Heart left ventricle (tissue), 16 donors: ENCODE results near the gene BCL11A. TPM values are rescaled to one million over a fixed set of nuclear protein-coding genes. Genes with fewer than 3 reads are reported as not detected.
A peak's percentile ranks its signal among the peaks of the same experiment; 100 is the strongest.

ENCODE experiments used
- ATAC-seq, 4 donors: fragments of 200-7000 bp; cut with Tn5 transposase; one replicate each; pipeline ENCODE4 v1.9.1; 2020 to 2022; ENCODE audit warnings: moderate library complexity in 4 of 4, mild to moderate bottlenecking in 3 of 4, moderate number of reproducible peaks in 1 of 4
- DNase-seq, 5 donors: peaks; one replicate each; pipeline ENCODE4 v3.0.0-alpha.2; 2020
- H3K27ac ChIP-seq, 12 donors: fragments of 200-600 bp; sonication (generic) in 4 of 12; one replicate each; pipeline versions ENCODE4 v1.5.0 to v1.8.0; 2016 to 2022; ENCODE audit warnings: mild to moderate bottlenecking in 2 of 12
- H3K27me3 ChIP-seq, 9 donors: fragments of 200-600 bp; sonication (generic) in 2 of 9; one replicate each; pipeline versions ENCODE4 v1.5.1 to v1.8.0; 2016 to 2022; ENCODE audit warnings: mild to moderate bottlenecking in 3 of 9
- H3K36me3 ChIP-seq, 9 donors: fragments of 200-600 bp; sonication (generic) in 2 of 9; one replicate each; pipeline versions ENCODE4 v1.5.0 to v1.8.0; 2018 to 2022; ENCODE audit warnings: mild to moderate bottlenecking in 2 of 9
- H3K4me1 ChIP-seq, 12 donors: fragments of 200-600 bp; sonication (generic) in 4 of 12; one replicate each; pipeline versions ENCODE4 v1.5.0 to v1.8.0; 2016 to 2022; ENCODE audit warnings: mild to moderate bottlenecking in 3 of 12
- H3K4me3 ChIP-seq, 12 donors: fragments of 200-600 bp; sonication (generic) in 4 of 12; one replicate each; pipeline versions ENCODE4 v1.5.0 to v1.8.0; 2017 to 2022; ENCODE audit warnings: mild to moderate bottlenecking in 9 of 12, moderate library complexity in 4 of 12
- H3K9me3 ChIP-seq, 12 donors: fragments of 200-600 bp; sonication (generic) in 4 of 12; one replicate each; pipeline versions ENCODE4 v1.5.0 to v1.8.0; 2016 to 2022; ENCODE audit warnings: mild to moderate bottlenecking in 1 of 12
- CTCF ChIP-seq, 12 donors: fragments of 200-600 bp; sonication (generic) in 4 of 12; IDR thresholded peaks; one replicate each; pipeline versions ENCODE4 v1.5.0 to v1.8.0; 2018 to 2022; ENCODE audit warnings: antibody characterized with exemption in 12 of 12, mild to moderate bottlenecking in 5 of 12
- POLR2A ChIP-seq, 2 donors: fragments of 450-650 bp; IDR thresholded peaks; one replicate each; pipeline ENCODE4 v1.6.1; 2017; ENCODE audit warnings: antibody characterized with exemption in 2 of 2, mild to moderate bottlenecking in 2 of 2, moderate library complexity in 2 of 2
- WGBS, 4 donors: extraction: QIAGEN DNeasy Blood & Tissue Kit in 2 of 4; methylation state at CpG; one replicate each; pipeline versions ENCODE4 v1.1.5 to v1.1.7; 2013 to 2018; 5-methylcytosine and 5-hydroxymethylcytosine counted together
- intact Hi-C, 10 donors: fragments of 100-400 bp; cut with DNase I; formaldehyde crosslinking; loops; one replicate each; pipeline versions ENCODE4 v1.11.1 to v1.14.2; 2022
- polyA plus RNA-seq, 2 donors: library from polyadenylated mRNA; stranded (reverse); fragments of 200-250 nt; gene quantifications; one replicate each; pipeline ENCODE4 v1.2.3, GENCODE V29; 2013
- total RNA-seq, 9 donors: library from RNA; depleted of rRNA in 2 of 9; stranded (reverse); fragments of >200 nt in 2 of 9; fragmentation: NEBNext Ultra II Directional in 3 of 9; extraction: Animal tissue kit (Norgen Biotek cat#: 25700) in 3 of 9; gene quantifications; one replicate each; pipeline versions ENCODE4 v1.1.0 to v1.2.4, GENCODE V29; 2016 to 2023
- donor health status: ischemic (EF 13 %, LVEDD 7.1; RV severe dilation, severe dysfunction).
- donor health status: healthy with polysubstance abuse.
- donor health status: DM: no; HTN: yes; CAD: no.
- donor health status: DM: no; HTN: no; CAD: no.
- donor health status: ischemic (EF 25% LVEDD 6.9; RV normal size, moderate dysfunction).
- donor health status: ischemic (EF 25% LVEDD 5.7; RV mildly dilated, moderate dysfunction).
- donor health status: healthy.
- donor health status: DM: yes; HTN: yes; CAD: no.
- donor health status: ischemic (EF 35%, LVEDD 5.7; RV mildly dilated, moderate dysfunction).
- donor health status: nonischemic (EF 11% LVEDD 7.7; RV severe dilation, severe dysfunction).
- donor health status: DM: yes; HTN: yes; CAD: no.
- donor health status: PGD.
- donor health status: ischemic (EF 29% LVEDD 5.4; RV normal size, mild dysfunction).
- donor health status: nonischemic (EF 23%, LVEDD 6.1; RV moderate dilation, normal function).

The BCL11A gene
- total and polyA plus RNA-seq, 11 donors = 5.6 to 31.9 (median 20.2) TPM

DNA sequence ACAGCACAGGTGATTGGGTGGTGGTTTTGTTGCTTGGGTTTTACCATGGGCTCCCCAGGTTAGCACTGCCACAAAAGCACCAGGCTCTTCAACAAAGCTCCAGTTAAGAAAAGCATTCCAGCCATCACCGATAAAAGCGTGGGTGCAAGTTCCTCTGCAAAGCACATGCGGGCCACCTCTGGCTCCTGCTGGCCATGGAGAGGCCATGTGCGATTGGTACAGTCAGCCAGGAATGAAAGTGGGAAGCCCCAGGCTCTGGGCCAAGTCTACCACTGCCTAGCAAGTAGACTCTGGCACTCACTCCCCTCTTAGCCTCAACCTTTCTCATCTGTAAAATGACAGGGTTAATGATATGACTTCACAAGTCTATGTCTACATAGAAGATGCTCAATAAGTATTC, 36.0 kb downstream of the BCL11A start:
- no peak overlapping the region for H3K4me3 ChIP-seq
- peaks cover 0 to 39% (median 15%) of the 10 kb centered on the region in 12 donors for H3K4me1 ChIP-seq
- no peak overlapping the region for H3K27ac ChIP-seq
- peaks cover 0 to 6% (median 0%) of the 10 kb centered on the region in 9 donors for H3K27me3 ChIP-seq
- 75 to 80% (median 79%) methylated on average over 4 of the region's 4 CpGs for WGBS, 4 donors
- intact Hi-C loops = no loop called here
- H3K36me3 ChIP-seq = no peaks in the 10 kb centered on the region
- TF ChIP-seq CTCF (IDR thresholded peaks at IDR 0.05) (no peak), POLR2A (IDR thresholded peaks at IDR 0.05) (no peak)
- ATAC-seq (no peak), DNase-seq (no peak)
- H3K9me3 ChIP-seq = no peaks in the 10 kb centered on the region

DNA sequence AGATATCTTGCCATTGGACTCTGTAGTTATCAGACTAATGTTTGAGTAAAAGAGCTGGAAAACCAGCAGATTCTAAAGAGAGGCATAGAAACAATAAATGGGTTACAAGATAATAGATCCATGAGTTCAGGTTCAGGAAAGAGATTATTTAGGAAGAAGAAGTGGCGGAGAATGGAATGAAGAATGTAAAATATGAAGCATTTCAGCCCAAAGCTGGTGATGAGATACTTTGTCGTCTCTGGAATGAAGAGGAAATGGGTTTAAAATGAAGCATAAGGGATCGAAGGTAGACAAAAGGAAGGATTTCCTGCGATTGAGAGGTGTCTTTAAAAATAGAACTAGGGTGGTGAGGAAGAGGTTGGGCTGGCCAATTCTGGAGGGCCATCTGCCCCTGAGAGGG, 36.6 kb downstream of the BCL11A start:
- DNase-seq = no peak
- Histone ChIP-seq H3K27ac (no peak overlapping the region), H3K4me1 (peaks cover 0 to 35% (median 14%) of the 10 kb centered on the region in 12 donors), H3K4me3 (no peak overlapping the region), H3K36me3 (no peaks in the 10 kb centered on the region), H3K9me3 (no peaks in the 10 kb centered on the region), H3K27me3 (peaks cover 0 to 6% (median 0%) of the 10 kb centered on the region in 9 donors)
- WGBS, 4 donors = 49 to 54% (median 51%) methylated on average over 4 of the region's 4 CpGs
- intact Hi-C loops = no loop called here
- TF ChIP-seq CTCF (IDR thresholded peaks at IDR 0.05) = no peak
- TF ChIP-seq POLR2A (IDR thresholded peaks at IDR 0.05) = no peak
- no peak for ATAC-seq

- Histone ChIP-seq H3K4me1 (peaks cover 0 to 35% (median 14%) of the 10 kb centered on the region in 12 donors), H3K4me3 (no peak overlapping the region)
- DNase-seq = no peak
These were observed 37.1 kb downstream of the BCL11A start for GRCh38 chr2:60516383-60516811.

DNA sequence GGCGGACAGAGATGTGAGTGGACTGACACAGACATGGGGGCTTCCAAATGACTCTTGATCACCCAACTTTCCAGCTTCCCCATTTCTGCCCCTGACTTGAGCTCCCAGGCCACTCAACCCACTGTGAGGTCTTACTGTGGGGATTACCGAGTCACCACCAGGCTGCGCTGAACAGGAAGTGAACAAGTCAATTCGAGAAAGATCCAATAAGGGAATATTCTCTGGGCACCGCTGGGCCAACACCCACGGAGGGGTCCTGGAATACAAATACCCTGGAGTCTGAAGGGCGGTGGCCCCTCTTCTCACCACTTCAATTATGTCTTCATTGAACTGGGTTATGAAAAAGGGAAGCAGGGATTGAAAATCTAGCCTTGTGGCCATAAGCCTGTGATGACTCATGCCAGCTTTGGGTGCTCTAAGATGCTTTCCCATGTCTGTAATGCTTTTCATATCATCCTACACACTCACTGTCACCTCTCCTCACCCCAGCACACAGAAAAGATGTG, 37.7 kb downstream of the BCL11A start:
- ATAC-seq (peak in 2 of 4 donors; percentile 29 to 47), DNase-seq (no peak)
- Histone ChIP-seq H3K27ac (peak overlapping the region in 2 of 12 donors; percentile 49 to 56), H3K9me3 (no peaks in the 10 kb centered on the region), H3K4me3 (no peak overlapping the region), H3K4me1 (peaks cover 0 to 40% (median 15%) of the 10 kb centered on the region in 12 donors), H3K27me3 (peaks cover 0 to 6% (median 0%) of the 10 kb centered on the region in 9 donors), H3K36me3 (no peaks in the 10 kb centered on the region)
- WGBS, 4 donors = 83 to 88% (median 86%) methylated on average over 7 of the region's 7 CpGs
- TF ChIP-seq CTCF (IDR thresholded peaks at IDR 0.05) = no peak
- intact Hi-C loops = no loop called here

More at GRCh38 chr2:60516383-60516811, 37.1 kb downstream of the BCL11A start:
- WGBS, 4 donors = 3 to 13% (median 11%) methylated on average over 6 of the region's 6 CpGs
- peaks cover 0 to 6% (median 0%) of the 10 kb centered on the region in 9 donors for H3K27me3 ChIP-seq
- ATAC-seq = peak in 1 of 4 donors; percentile 11
- no peaks in the 10 kb centered on the region for H3K36me3 ChIP-seq
- H3K27ac ChIP-seq = peak overlapping the region in 2 of 12 donors; percentile 49 to 56
- TF ChIP-seq POLR2A (IDR thresholded peaks at IDR 0.05) (no peak), CTCF (IDR thresholded peaks at IDR 0.05) (no peak)
- H3K9me3 ChIP-seq = no peaks in the 10 kb centered on the region
- intact Hi-C loops = no loop called here
